NCI-H1105 (cell line): Measurements from ENCODE around the gene AGBL4.

Experiments used
- DNase-seq: peaks from one replicate; lab custom pipeline; 2025; lab: John Stamatoyannopoulos, UW

The AGBL4 gene

GRCh38 chr1:48649880-48650279 lies 1373.9 kb downstream of the AGBL4 start:
- DNase-seq = no peak

- DNase-seq = no peak
These were observed 1377.9 kb downstream of the AGBL4 start for GRCh38 chr1:48645883-48646282.

GRCh38 chr1:48644905-48645605 lies 1378.7 kb downstream of the AGBL4 start:
- DNase-seq = peak; percentile 63

GRCh38 chr1:48644190-48644900 lies 1379.4 kb downstream of the AGBL4 start:
- no peak for DNase-seq

- no peak for DNase-seq
These were observed 1380.6 kb downstream of the AGBL4 start for GRCh38 chr1:48643193-48643592.

GRCh38 chr1:48640836-48641492 lies 1382.8 kb downstream of the AGBL4 start:
- no peak for DNase-seq

- DNase-seq = no peak
These were observed 1393.9 kb downstream of the AGBL4 start for GRCh38 chr1:48629867-48630266.

- DNase-seq = no peak
These were observed 1396.3 kb downstream of the AGBL4 start for GRCh38 chr1:48627486-48627885.

- DNase-seq = no peak
These were observed 1404.2 kb downstream of the AGBL4 start for GRCh38 chr1:48619539-48619938.

- DNase-seq = no peak
These were observed 1406.5 kb downstream of the AGBL4 start for GRCh38 chr1:48617252-48617651.

- no peak for DNase-seq
These were observed 1407.0 kb downstream of the AGBL4 start for GRCh38 chr1:48616710-48617109.

- DNase-seq = no peak
These were observed 1411.9 kb downstream of the AGBL4 start for GRCh38 chr1:48611841-48612240.

GRCh38 chr1:48610628-48611542 lies 1412.9 kb downstream of the AGBL4 start:
- peak; percentile 87 for DNase-seq

- no peak for DNase-seq
These were observed 1414.9 kb downstream of the AGBL4 start for GRCh38 chr1:48608882-48609281.

- DNase-seq = no peak
These were observed 1420.5 kb downstream of the AGBL4 start for GRCh38 chr1:48603222-48603621.

GRCh38 chr1:48602349-48602748 lies 1421.4 kb downstream of the AGBL4 start:
- no peak for DNase-seq

- no peak for DNase-seq
These were observed 1423.6 kb downstream of the AGBL4 start for GRCh38 chr1:48600182-48600581.

- DNase-seq = no peak
These were observed 1426.1 kb downstream of the AGBL4 start for GRCh38 chr1:48597663-48598062.

GRCh38 chr1:48596046-48596445 lies 1427.7 kb downstream of the AGBL4 start:
- DNase-seq = no peak

- no peak for DNase-seq
These were observed 1428.1 kb downstream of the AGBL4 start for GRCh38 chr1:48595613-48596012.

GRCh38 chr1:48592330-48592729 lies 1431.4 kb downstream of the AGBL4 start:
- no peak for DNase-seq

GRCh38 chr1:48591181-48591580 lies 1432.6 kb downstream of the AGBL4 start:
- DNase-seq = no peak
